Neural cell (in vitro differentiated cells): ENCODE measurements around the gene RPL29. TPM values are rescaled to one million over a fixed set of nuclear protein-coding genes. Genes with fewer than 3 reads are reported as not detected.

Experiments
- H2AFZ ChIP-seq: fragments of 200-600, 300-800 bp; sonication (generic), shearing (Covaris generic); 2 replicates; pipeline ENCODE4 v1.6.0; 2014; ENCODE audit warnings: low read depth, mild to moderate bottlenecking, antibody characterized with exemption, low read length, moderate library complexity
- H3F3A ChIP-seq: fragments of 200-600 bp; shearing (Covaris generic); 2 replicates; pipeline ENCODE4 v1.6.1; 2016; ENCODE audit warnings: mild to moderate bottlenecking, moderate library complexity, mixed read lengths, antibody characterized with exemption, low read length; ENCODE audit not compliant: insufficient read depth, poor library complexity, severe bottlenecking
- H3K27ac ChIP-seq: fragments of 200-600, 300-800 bp; sonication (generic), shearing (Covaris generic); 2 replicates; pipeline ENCODE4 v1.5.1; 2014; ENCODE audit warnings: mild to moderate bottlenecking, low read length, moderate library complexity
- H3K27me3 ChIP-seq: fragments of 300-800, 200-600 bp; sonication (generic), shearing (Covaris generic); 2 replicates; pipeline ENCODE4 v1.6.0; 2014; ENCODE audit warnings: mild to moderate bottlenecking, low read depth, low read length, moderate library complexity; ENCODE audit not compliant: insufficient read depth
- H3K36me3 ChIP-seq: fragments of 300-800, 200-600 bp; sonication (generic), shearing (Covaris generic); 2 replicates; pipeline ENCODE4 v1.5.1; 2014; ENCODE audit warnings: mild to moderate bottlenecking, antibody characterized with exemption, low read length, moderate library complexity; ENCODE audit not compliant: insufficient read depth
- H3K4me2 ChIP-seq: fragments of 300-800, 200-600 bp; sonication (generic), shearing (Covaris generic); 2 replicates; pipeline ENCODE4 v1.6.0; 2014; ENCODE audit warnings: mild to moderate bottlenecking, low read length
- H3K4me3 ChIP-seq: fragments of 300-800, 200-600 bp; sonication (generic), shearing (Covaris generic); 2 replicates; pipeline ENCODE4 v1.5.1; 2014; ENCODE audit warnings: mild to moderate bottlenecking, low read length, moderate library complexity
- H3K79me2 ChIP-seq: fragments of 200-600 bp; shearing (Covaris generic); replicated peaks from 2 replicates; pipeline ENCODE4 v1.6.0; 2014; ENCODE audit warnings: mild to moderate bottlenecking, low read length, moderate library complexity; ENCODE audit not compliant: insufficient read depth
- H3K9ac ChIP-seq: fragments of 300-800, 200-600 bp; sonication (generic), shearing (Covaris generic); 2 replicates; pipeline ENCODE4 v1.6.1; 2016; ENCODE audit warnings: mild to moderate bottlenecking, low read length, mixed read lengths
- H3K9me2 ChIP-seq: fragments of 200-600 bp; shearing (Covaris generic); 2 replicates; pipeline ENCODE4 v1.6.1; 2016; ENCODE audit warnings: mild to moderate bottlenecking, low read length, mixed read lengths; ENCODE audit not compliant: insufficient read depth
- H3K9me3 ChIP-seq: fragments of 200-600, 300-800 bp; sonication (generic), shearing (Covaris generic); 2 replicates; pipeline ENCODE4 v1.6.1; 2016; ENCODE audit warnings: mild to moderate bottlenecking, mixed run types, low read length, moderate library complexity, mixed read lengths
- H4K20me1 ChIP-seq: fragments of 200-600 bp; shearing (Covaris generic); 2 replicates; pipeline ENCODE4 v1.6.1; 2016; ENCODE audit warnings: mild to moderate bottlenecking, mixed run types; ENCODE audit not compliant: insufficient read depth
- EP300 ChIP-seq: fragments of 450-650 bp; conservative IDR thresholded peaks from 2 replicates; pipeline ENCODE4 v1.6.1; 2014; ENCODE audit warnings: antibody characterized with exemption, mild to moderate bottlenecking, moderate library complexity; ENCODE audit not compliant: poor library complexity, severe bottlenecking
- EZH2 ChIP-seq: fragments of 200-600, 300-800 bp; shearing (Covaris generic), sonication (generic); IDR thresholded peaks from 2 replicates; pipeline ENCODE4 v1.6.1; 2014; ENCODE audit warnings: antibody characterized with exemption, low read length, borderline replicate concordance, mild to moderate bottlenecking; ENCODE audit not compliant: insufficient read depth, poor library complexity, severe bottlenecking
- MXI1 ChIP-seq: fragments of 450-650 bp; conservative IDR thresholded peaks from 2 replicates; pipeline ENCODE4 v1.6.1; 2014; ENCODE audit warnings: antibody characterized with exemption, mild to moderate bottlenecking; ENCODE audit not compliant: poor library complexity, severe bottlenecking
- POLR2AphosphoS5 ChIP-seq: IDR thresholded peaks from 2 replicates; pipeline ENCODE4 v1.6.1; 2012
- RAD21 ChIP-seq: fragments of 450-650 bp; conservative IDR thresholded peaks from 2 replicates; pipeline ENCODE4 v1.6.1; 2014; ENCODE audit warnings: antibody characterized with exemption, mild to moderate bottlenecking, moderate library complexity
- SMC3 ChIP-seq: fragments of 450-650 bp; conservative IDR thresholded peaks from 2 replicates; pipeline ENCODE4 v1.6.1; 2014; ENCODE audit warnings: antibody characterized with exemption, mild to moderate bottlenecking, moderate library complexity; ENCODE audit not compliant: poor library complexity
- TAF1 ChIP-seq: IDR thresholded peaks from 2 replicates; pipeline ENCODE4 v1.6.1; 2012; ENCODE audit warnings: low read depth
- polyA plus RNA-seq: library from polyadenylated mRNA; depleted of rRNA; stranded (reverse); fragments of >200 nt; gene quantifications from 2 replicates; pipeline ENCODE4 v1.2.3, GENCODE V29; 2014
- TF ChIP-seq, protein P1 (sequence below): IDR thresholded peaks from 2 replicates; pipeline ENCODE4 v1.6.1; 2012; ENCODE audit warnings: borderline replicate concordance
- TF ChIP-seq, protein P2 (sequence below): fragments of 450-650 bp; IDR thresholded peaks from 2 replicates; pipeline ENCODE4 v1.5.1; 2014; ENCODE audit warnings: antibody characterized with exemption, mild to moderate bottlenecking, moderate library complexity; ENCODE audit not compliant: poor library complexity, severe bottlenecking

Gene RPL29
- polyA plus RNA-seq, 1 donor from 2014 or later, result 846 TPM

DNA sequence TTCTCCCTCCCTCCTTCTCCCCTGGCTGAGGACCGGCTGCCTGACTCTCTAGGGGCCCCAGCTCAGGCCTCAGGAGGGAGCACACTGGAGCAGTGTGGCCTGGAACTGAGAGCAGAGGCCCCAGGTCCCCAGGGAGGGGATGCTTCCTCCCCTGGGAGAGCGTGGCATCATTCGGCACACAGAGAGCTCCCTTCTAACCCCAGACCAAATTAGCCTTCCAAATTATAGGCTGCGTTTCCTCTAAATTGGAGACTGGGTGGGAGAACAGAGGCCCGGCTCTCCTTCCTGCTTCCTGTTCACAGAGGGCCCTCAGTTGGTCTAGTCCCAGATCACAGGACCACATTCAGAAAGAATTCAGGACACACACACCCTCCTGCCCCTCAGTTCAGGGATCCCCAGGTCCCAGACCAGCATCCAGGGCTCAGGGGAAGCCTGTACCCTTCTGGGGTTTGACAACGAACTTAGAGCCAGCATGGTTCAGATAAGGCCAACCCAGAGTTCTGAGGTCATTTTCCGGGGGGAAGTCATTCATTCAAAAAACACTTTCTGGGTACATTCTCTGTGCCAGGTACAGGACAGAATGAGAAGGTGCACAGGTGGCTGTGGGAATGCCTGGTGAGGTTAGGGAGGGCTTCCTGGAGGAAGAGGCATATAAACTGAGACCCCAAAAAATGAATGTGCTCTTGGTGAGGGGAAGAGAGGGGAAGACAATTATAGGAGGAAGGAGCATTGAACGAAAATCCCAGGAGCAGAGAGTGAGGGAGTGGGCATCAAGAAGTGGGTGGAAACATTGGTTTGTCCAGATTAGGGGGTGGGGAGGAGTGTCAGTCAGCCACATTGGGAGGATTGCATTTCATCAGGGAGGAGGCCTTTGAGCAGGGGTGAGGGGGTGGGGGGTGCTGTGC, 28.4 kb upstream of the RPL29 start:
- TF ChIP-seq, protein P1, sequence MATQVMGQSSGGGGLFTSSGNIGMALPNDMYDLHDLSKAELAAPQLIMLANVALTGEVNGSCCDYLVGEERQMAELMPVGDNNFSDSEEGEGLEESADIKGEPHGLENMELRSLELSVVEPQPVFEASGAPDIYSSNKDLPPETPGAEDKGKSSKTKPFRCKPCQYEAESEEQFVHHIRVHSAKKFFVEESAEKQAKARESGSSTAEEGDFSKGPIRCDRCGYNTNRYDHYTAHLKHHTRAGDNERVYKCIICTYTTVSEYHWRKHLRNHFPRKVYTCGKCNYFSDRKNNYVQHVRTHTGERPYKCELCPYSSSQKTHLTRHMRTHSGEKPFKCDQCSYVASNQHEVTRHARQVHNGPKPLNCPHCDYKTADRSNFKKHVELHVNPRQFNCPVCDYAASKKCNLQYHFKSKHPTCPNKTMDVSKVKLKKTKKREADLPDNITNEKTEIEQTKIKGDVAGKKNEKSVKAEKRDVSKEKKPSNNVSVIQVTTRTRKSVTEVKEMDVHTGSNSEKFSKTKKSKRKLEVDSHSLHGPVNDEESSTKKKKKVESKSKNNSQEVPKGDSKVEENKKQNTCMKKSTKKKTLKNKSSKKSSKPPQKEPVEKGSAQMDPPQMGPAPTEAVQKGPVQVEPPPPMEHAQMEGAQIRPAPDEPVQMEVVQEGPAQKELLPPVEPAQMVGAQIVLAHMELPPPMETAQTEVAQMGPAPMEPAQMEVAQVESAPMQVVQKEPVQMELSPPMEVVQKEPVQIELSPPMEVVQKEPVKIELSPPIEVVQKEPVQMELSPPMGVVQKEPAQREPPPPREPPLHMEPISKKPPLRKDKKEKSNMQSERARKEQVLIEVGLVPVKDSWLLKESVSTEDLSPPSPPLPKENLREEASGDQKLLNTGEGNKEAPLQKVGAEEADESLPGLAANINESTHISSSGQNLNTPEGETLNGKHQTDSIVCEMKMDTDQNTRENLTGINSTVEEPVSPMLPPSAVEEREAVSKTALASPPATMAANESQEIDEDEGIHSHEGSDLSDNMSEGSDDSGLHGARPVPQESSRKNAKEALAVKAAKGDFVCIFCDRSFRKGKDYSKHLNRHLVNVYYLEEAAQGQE, result no peak
- no peak for TF ChIP-seq EP300
- no peak for TF ChIP-seq RAD21
- no peak for TF ChIP-seq TAF1
- no peak for TF ChIP-seq POLR2AphosphoS5
- TF ChIP-seq SMC3, result no peak
- TF ChIP-seq, protein P2, sequence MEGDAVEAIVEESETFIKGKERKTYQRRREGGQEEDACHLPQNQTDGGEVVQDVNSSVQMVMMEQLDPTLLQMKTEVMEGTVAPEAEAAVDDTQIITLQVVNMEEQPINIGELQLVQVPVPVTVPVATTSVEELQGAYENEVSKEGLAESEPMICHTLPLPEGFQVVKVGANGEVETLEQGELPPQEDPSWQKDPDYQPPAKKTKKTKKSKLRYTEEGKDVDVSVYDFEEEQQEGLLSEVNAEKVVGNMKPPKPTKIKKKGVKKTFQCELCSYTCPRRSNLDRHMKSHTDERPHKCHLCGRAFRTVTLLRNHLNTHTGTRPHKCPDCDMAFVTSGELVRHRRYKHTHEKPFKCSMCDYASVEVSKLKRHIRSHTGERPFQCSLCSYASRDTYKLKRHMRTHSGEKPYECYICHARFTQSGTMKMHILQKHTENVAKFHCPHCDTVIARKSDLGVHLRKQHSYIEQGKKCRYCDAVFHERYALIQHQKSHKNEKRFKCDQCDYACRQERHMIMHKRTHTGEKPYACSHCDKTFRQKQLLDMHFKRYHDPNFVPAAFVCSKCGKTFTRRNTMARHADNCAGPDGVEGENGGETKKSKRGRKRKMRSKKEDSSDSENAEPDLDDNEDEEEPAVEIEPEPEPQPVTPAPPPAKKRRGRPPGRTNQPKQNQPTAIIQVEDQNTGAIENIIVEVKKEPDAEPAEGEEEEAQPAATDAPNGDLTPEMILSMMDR, result no peak
- TF ChIP-seq MXI1, result no peak
- TF ChIP-seq EZH2, result no peak
- Histone ChIP-seq H3F3A (no peaks in the 10 kb centered on the region), H3K27me3 (no peaks in the 10 kb centered on the region), H3K9me3 (no peaks in the 10 kb centered on the region), H2AFZ (no peak overlapping the region), H3K4me2 (no peak overlapping the region), H3K9me2 (no peaks in the 10 kb centered on the region), H4K20me1 (no peaks in the 10 kb centered on the region), H3K36me3 (no peaks in the 10 kb centered on the region), H3K27ac (no peak overlapping the region), H3K9ac (no peak overlapping the region), H3K4me3 (no peak overlapping the region), H3K79me2 (no peaks in the 10 kb centered on the region)

- Histone ChIP-seq H2AFZ (no peak overlapping the region), H3K36me3 (no peaks in the 10 kb centered on the region), H3K9ac (no peak overlapping the region), H3K4me2 (no peak overlapping the region), H3K9me2 (no peaks in the 10 kb centered on the region), H3K4me3 (no peak overlapping the region), H3F3A (no peaks in the 10 kb centered on the region), H3K79me2 (no peaks in the 10 kb centered on the region), H3K27me3 (no peaks in the 10 kb centered on the region), H4K20me1 (no peaks in the 10 kb centered on the region), H3K9me3 (no peaks in the 10 kb centered on the region), H3K27ac (no peak overlapping the region)
- TF ChIP-seq SMC3, result no peak
- TF ChIP-seq, protein P2, result no peak
- TF ChIP-seq, protein P1, result no peak
- TF ChIP-seq RAD21, result no peak
- TF ChIP-seq EP300, result no peak
- no peak for TF ChIP-seq MXI1
- no peak for TF ChIP-seq POLR2AphosphoS5
- no peak for TF ChIP-seq EZH2
- TF ChIP-seq TAF1, result no peak
Observed at GRCh38 chr3:52023101-52023770, 27.5 kb upstream of the RPL29 start.
